Small intestine (tissue), 7 donors: Measurements from ENCODE around the gene PRUNE2. TPM values are rescaled to one million over a fixed set of nuclear protein-coding genes. Genes with fewer than 3 reads are reported as not detected.

Experiments
- DNase-seq, 2 donors: peaks; one replicate each; pipeline versions ENCODE4 v3.0.0 to v3.0.0-alpha.2; 2013
- FAIRE-seq: peaks from 2 replicates; lab custom pipeline; 2012; peaks lifted over from hg19 to GRCh38; lab: Jason Lieb, UNC
- H3K27ac ChIP-seq, 3 donors: one replicate each; pipeline ENCODE4 v1.5.1; 2013; ENCODE audit warnings: low read length in 2 of 3, mild to moderate bottlenecking in 2 of 3, control low read depth in 1 of 3, inconsistent platforms in 1 of 3, low read depth in 1 of 3, moderate library complexity in 1 of 3
- H3K27me3 ChIP-seq, 3 donors: one replicate each; pipeline ENCODE4 v1.6.1; 2013; ENCODE audit warnings: low read length in 3 of 3, inconsistent platforms in 1 of 3; ENCODE audit not compliant: control insufficient read depth in 3 of 3, insufficient read depth in 3 of 3
- H3K36me3 ChIP-seq, 3 donors: one replicate each; pipeline ENCODE4 v1.6.1; 2013; ENCODE audit warnings: low read length in 3 of 3, inconsistent platforms in 1 of 3, low read depth in 1 of 3, mild to moderate bottlenecking in 1 of 3, moderate library complexity in 1 of 3; ENCODE audit not compliant: control insufficient read depth in 3 of 3, insufficient read depth in 2 of 3
- H3K4me1 ChIP-seq, 3 donors: one replicate each; pipeline ENCODE4 v1.6.1; 2013; ENCODE audit warnings: low read length in 2 of 3, inconsistent platforms in 1 of 3, low read depth in 1 of 3, mild to moderate bottlenecking in 1 of 3, moderate library complexity in 1 of 3; ENCODE audit not compliant: control insufficient read depth in 3 of 3, insufficient read depth in 2 of 3
- H3K4me3 ChIP-seq, 3 donors: one replicate each; pipeline ENCODE4 v1.5.1; 2013; ENCODE audit warnings: low read length in 3 of 3, control low read depth in 1 of 3, inconsistent platforms in 1 of 3, low read depth in 1 of 3, mild to moderate bottlenecking in 1 of 3, moderate library complexity in 1 of 3
- H3K9me3 ChIP-seq, 2 donors: one replicate each; pipeline ENCODE4 v1.6.1; 2013; ENCODE audit warnings: low read depth in 1 of 2, low read length in 1 of 2; ENCODE audit not compliant: control insufficient read depth in 2 of 2, insufficient read depth in 1 of 2
- WGBS, 3 donors: extraction: QIAGEN DNeasy Blood & Tissue Kit; methylation state at CpG; one replicate each; pipeline ENCODE4 v1.1.7; 2013; 5-methylcytosine and 5-hydroxymethylcytosine counted together
- polyA plus RNA-seq, 4 donors: library from polyadenylated mRNA; stranded (reverse) in 3 of 4; unstranded in 1 of 4; fragments of 200-250 nt in 3 of 4; fragments of 120-200 nt in 1 of 4; gene quantifications; one replicate each; pipeline versions ENCODE4 v1.2.1 to v1.2.3, GENCODE V29; 2013
- donor health status: healthy with polysubstance abuse.
- donor health status: control.
- donor health status: control.
- donor health status: Bipolar disorder and iron deficiency.
- donor health status: healthy.

PRUNE2 gene
- polyA plus RNA-seq, 4 donors = 1.1 to 62.1 (median 7.5) TPM

DNA sequence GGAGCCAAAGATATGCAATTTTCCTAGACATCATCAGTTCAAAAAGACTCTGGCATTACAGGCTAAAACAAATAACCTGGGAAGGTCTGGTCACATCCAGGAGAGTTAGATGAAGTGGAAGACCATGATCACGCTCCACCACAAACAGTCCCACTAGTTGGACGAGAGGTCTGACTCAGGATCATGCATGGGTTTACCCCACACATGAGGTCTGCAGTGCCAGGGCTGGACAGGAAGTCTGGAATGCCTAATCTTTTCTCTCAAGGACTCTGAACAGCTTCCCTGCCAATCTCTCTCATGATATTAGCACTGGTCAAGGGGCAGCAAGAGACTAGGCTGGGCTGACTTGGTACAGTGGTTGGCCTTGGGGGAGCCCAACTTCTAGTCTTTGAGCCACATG, 7.1 kb downstream of the PRUNE2 start:
- WGBS, 3 donors = 49 to 78% (median 77%) methylated on average over 2 of the region's 2 CpGs

DNA sequence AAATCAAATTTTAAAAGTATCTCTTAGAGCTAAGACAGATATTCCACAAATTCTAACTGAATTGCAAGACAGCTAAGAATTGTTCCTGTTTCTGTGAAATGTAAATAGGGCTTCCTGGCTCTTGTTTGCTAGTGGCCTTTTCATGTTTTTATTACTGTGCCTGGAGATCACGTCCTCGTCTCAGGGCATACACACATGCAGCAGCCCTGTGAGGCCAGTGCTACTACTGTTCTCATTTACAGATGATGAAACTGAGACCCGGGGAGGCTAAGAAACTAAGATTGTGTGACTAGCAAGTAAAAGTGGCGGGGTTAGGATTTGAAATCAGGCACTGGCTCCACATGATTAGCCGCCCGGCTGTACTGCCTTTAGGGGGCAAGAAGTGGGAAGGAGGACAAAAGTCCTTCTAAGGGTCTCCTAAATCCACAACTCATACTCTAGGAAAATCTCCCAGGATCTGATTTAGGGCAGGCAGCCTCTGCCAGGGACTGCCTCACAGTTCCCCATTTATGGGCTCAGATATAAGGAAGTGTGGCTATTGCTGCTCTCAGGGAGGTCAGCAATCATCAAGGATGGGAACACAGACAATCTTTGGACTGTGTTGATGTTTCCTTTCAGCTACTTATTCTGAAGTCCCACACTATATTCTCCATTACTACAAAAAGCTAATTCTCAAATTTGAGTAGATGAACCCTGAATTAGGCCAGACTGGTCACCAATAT, 7.9 kb downstream of the PRUNE2 start:
- no peak for FAIRE-seq
- WGBS, 3 donors = 54 to 63% (median 58%) methylated on average over 6 of the region's 6 CpGs
- Histone ChIP-seq H3K9me3 (no peaks in the 10 kb centered on the region), H3K4me1 (no peaks in the 10 kb centered on the region), H3K27me3 (peaks cover 0 to 33% (median 3%) of the 10 kb centered on the region in 3 donors), H3K4me3 (no peak overlapping the region), H3K27ac (no peak overlapping the region), H3K36me3 (no peaks in the 10 kb centered on the region)
- DNase-seq = no peak

More for the DNA sequence above, 7.1 kb downstream of the PRUNE2 start:
- Histone ChIP-seq H3K36me3 (no peaks in the 10 kb centered on the region), H3K27ac (no peak overlapping the region), H3K9me3 (no peaks in the 10 kb centered on the region), H3K27me3 (peaks cover 0 to 36% (median 3%) of the 10 kb centered on the region in 3 donors), H3K4me1 (no peaks in the 10 kb centered on the region), H3K4me3 (no peak overlapping the region)
- no peak for DNase-seq
- no peak for FAIRE-seq

DNA sequence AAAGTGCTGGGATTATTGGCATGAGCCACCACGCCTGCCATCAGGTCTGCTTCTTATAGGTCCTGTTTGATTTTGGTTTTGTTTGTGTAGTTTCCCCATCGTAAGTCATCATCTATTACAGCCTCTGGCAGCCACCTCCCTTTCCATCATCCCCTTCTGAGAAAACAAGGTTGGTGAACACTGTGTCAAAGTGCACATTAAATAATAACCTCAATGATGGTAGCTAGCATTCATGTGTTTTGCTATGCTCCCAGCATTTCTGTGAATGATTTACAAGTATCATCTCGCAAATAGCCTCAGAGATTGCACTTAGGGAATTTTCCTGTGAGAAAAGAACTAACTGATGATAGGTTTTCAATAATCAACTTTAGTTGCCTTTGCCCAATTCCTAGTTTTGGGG, 9.9 kb downstream of the PRUNE2 start:
- Histone ChIP-seq H3K36me3 (no peaks in the 10 kb centered on the region), H3K27me3 (peaks cover 0 to 32% (median 0%) of the 10 kb centered on the region in 3 donors), H3K4me1 (no peaks in the 10 kb centered on the region), H3K9me3 (no peaks in the 10 kb centered on the region), H3K4me3 (no peak overlapping the region), H3K27ac (no peak overlapping the region)
- FAIRE-seq (no peak), DNase-seq (peak in 1 of 2 donors; percentile 48)
- 21 to 55% (median 38%) methylated on average over 3 of the region's 3 CpGs for WGBS, 3 donors

DNA sequence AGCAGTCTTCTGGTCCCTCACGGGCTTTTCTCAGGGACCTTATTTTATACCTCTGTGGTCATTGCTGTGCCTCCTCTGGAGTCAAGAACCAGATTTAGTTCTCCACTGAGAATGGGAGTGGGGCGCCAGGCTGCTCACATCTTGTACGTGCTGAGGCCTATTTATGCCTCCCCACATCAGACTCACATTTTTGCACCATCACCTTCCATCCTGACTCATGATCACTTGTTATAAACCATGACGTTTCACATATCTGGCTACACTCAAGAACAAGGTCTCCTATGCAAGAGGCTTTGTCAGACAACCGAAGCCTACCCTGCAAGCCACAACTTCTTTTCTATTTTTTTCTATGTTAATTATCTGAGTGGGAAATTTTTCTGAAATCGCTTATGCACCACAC, 10.7 kb downstream of the PRUNE2 start:
- H3K9me3 ChIP-seq = no peaks in the 10 kb centered on the region
- DNase-seq (no peak), FAIRE-seq (no peak)
- H3K27me3 ChIP-seq = peaks cover 0 to 28% (median 0%) of the 10 kb centered on the region in 3 donors
- no peak overlapping the region for H3K27ac ChIP-seq
- no peaks in the 10 kb centered on the region for H3K4me1 ChIP-seq
- no peak overlapping the region for H3K4me3 ChIP-seq
- H3K36me3 ChIP-seq = no peaks in the 10 kb centered on the region
- WGBS, 3 donors = 77 to 80% (median 77%) methylated on average over 6 of the region's 6 CpGs

DNA sequence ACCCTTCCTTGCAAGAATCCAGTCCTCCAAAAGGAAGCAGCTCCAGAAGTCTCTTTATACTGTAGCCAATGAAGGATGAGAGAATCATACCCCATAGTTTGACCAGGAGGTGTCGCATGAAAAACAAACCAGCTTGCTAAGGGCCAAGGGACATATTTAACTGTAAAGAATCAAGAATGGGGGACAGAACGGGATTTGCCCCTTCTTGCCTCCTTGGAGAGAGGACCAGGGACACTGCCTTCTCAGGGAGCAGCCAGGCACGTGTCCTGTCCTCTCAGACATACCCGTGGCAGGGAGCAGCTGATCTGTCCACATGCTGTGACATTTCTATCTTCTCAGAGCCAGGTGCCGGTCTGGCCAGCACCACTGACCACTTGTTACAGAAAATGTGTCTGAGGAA, 11.7 kb downstream of the PRUNE2 start:
- Histone ChIP-seq H3K27ac (peak overlapping the region in 1 of 3 donors; percentile 18), H3K36me3 (no peaks in the 10 kb centered on the region), H3K4me1 (no peaks in the 10 kb centered on the region), H3K27me3 (peaks cover 0 to 20% (median 0%) of the 10 kb centered on the region in 3 donors), H3K4me3 (no peak overlapping the region), H3K9me3 (no peaks in the 10 kb centered on the region)
- FAIRE-seq (no peak), DNase-seq (no peak)
- WGBS, 3 donors = 65 to 71% (median 68%) methylated on average over 5 of the region's 5 CpGs

DNA sequence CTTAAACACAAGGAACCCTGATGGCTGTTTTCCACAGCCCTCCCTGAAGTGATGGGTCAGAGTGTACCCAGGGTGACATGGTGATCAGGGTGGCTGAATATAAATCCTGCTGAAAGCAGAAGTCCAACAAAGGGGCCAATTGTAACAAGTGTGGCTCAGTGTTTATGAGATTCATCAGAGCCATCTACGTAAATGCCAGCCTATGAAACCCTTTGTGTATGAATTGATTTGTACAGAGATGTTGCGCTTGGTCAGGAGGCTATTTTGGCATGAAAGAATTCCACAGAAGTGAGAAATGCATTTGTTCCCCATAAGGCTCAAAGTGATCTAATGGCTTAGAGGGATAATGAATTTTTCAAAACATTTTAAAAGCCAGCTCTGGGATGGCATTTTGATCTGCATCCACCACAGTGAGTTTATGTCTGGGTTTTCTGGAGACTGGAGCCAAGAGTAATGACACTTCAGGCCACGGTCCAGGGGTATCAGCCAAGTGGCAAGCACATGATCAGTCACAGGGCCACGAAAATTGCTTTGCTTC, 12.4 kb downstream of the PRUNE2 start:
- no peaks in the 10 kb centered on the region for H3K36me3 ChIP-seq
- WGBS, 3 donors = 66 to 77% (median 66%) methylated on average over 4 of the region's 4 CpGs
- DNase-seq (no peak), FAIRE-seq (no peak)
- no peaks in the 10 kb centered on the region for H3K9me3 ChIP-seq
- no peaks in the 10 kb centered on the region for H3K4me1 ChIP-seq
- H3K27me3 ChIP-seq = peaks cover 0 to 20% (median 0%) of the 10 kb centered on the region in 3 donors
- no peak overlapping the region for H3K4me3 ChIP-seq
- no peak overlapping the region for H3K27ac ChIP-seq

DNA sequence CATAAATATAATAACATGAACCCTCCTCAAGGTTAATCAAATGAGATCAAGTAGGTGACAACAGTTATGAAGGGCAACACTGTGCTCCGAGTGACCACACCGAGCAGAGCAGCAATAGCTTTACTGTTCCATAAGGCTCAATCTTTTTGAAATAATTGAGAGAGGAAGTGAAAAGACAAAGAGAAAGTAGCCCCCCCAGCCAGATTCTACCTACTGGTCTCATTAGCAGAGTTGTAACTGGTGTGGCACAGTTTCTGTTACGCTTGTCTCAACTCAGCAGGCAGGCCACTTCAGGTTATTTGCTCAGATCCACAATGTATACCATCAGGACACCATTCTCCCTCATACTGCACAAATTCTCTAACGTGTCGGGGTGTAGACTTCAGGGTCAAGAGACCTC, 14.0 kb downstream of the PRUNE2 start:
- Histone ChIP-seq H3K27me3 (peaks cover 0 to 20% (median 0%) of the 10 kb centered on the region in 3 donors), H3K4me1 (no peaks in the 10 kb centered on the region), H3K27ac (no peak overlapping the region), H3K4me3 (no peak overlapping the region), H3K9me3 (no peaks in the 10 kb centered on the region), H3K36me3 (no peaks in the 10 kb centered on the region)
- WGBS, 3 donors = 86 to 90% (median 87%) methylated on average over 5 of the region's 5 CpGs
- FAIRE-seq (no peak), DNase-seq (no peak)

DNA sequence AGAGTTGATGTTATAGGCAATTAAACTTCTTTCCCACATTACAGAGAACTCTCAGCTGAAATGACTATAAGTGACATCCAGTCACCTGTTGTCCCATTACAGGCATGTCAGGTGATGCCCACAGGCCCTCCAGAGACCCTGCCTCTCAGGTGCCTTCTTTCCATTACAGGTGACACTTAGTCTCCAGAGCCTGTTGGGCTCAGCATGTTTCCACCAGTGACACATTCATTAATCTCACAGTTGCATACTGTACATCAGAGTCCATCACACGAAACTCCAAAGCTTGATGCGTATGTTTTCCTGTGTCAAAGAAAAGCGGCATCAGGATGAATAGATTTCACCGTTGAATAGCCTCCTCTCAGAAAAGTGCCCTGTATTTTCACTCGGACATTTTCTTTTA, 14.6 kb downstream of the PRUNE2 start:
- FAIRE-seq = no peak
- H3K27ac ChIP-seq = no peak overlapping the region
- H3K36me3 ChIP-seq = no peaks in the 10 kb centered on the region
- no peaks in the 10 kb centered on the region for H3K4me1 ChIP-seq
- no peak for DNase-seq
- H3K9me3 ChIP-seq = no peaks in the 10 kb centered on the region
- H3K27me3 ChIP-seq = peaks cover 0 to 20% (median 0%) of the 10 kb centered on the region in 3 donors
- H3K4me3 ChIP-seq = no peak overlapping the region
- 86 to 93% (median 88%) methylated on average over 5 of the region's 5 CpGs for WGBS, 3 donors
